Esophagus muscularis mucosa (tissue), 4 donors: Measurements from ENCODE around the gene ALCAM. TPM values are rescaled to one million over a fixed set of nuclear protein-coding genes. Genes with fewer than 3 reads are reported as not detected.

Experiments
- DNase-seq: peaks from one replicate; pipeline ENCODE4 v3.0.0-alpha.2; 2017; ENCODE audit errors: extremely low spot score
- H3K27ac ChIP-seq, 4 donors: fragments of 200-600 bp; sonication (generic); replicated peaks in 1 of 4; 1 replicate in 3 of 4; 2 replicates in 1 of 4; pipeline ENCODE4 v1.5.1; 2016 to 2019; ENCODE audit warnings: mild to moderate bottlenecking in 1 of 4
- H3K27me3 ChIP-seq, 4 donors: fragments of 200-600 bp; sonication (generic); one replicate each; pipeline versions ENCODE4 v1.5.1 to v1.6.0; 2016 to 2019
- H3K36me3 ChIP-seq, 4 donors: fragments of 200-600 bp; sonication (generic); one replicate each; pipeline ENCODE4 v1.5.1; 2016 to 2019
- H3K4me1 ChIP-seq, 4 donors: fragments of 200-600 bp; sonication (generic); one replicate each; pipeline ENCODE4 v1.5.1; 2016 to 2019
- H3K4me3 ChIP-seq, 4 donors: fragments of 200-600 bp; sonication (generic); 1 replicate in 2 of 4; 2 replicates in 2 of 4; pipeline ENCODE4 v1.5.1; 2016 to 2019; ENCODE audit warnings: mild to moderate bottlenecking in 4 of 4, moderate library complexity in 1 of 4
- H3K9me3 ChIP-seq, 4 donors: fragments of 200-600 bp; sonication (generic); 1 replicate in 3 of 4; 2 replicates in 1 of 4; pipeline ENCODE4 v1.5.1; 2016 to 2019
- EP300 ChIP-seq: sonication (generic); formaldehyde crosslinking; IDR thresholded peaks from one replicate; pipeline ENCODE4 v1.6.1; 2017; ENCODE audit warnings: antibody characterized with exemption
- POLR2A ChIP-seq: fragments of 450-650 bp; IDR thresholded peaks from one replicate; pipeline ENCODE4 v1.6.1; 2017; ENCODE audit warnings: antibody characterized with exemption, moderate library complexity, mild to moderate bottlenecking, low read depth
- POLR2AphosphoS5 ChIP-seq, 2 donors: sonication (generic); formaldehyde crosslinking; IDR thresholded peaks; one replicate each; pipeline ENCODE4 v1.6.1; 2017; ENCODE audit warnings: antibody characterized with exemption in 2 of 2
- WGBS: methylation state at CpG from one replicate; pipeline ENCODE4 v1.1.5; 2018; 5-methylcytosine and 5-hydroxymethylcytosine counted together
- intact Hi-C: fragments of 100-400 bp; cut with DNase I; formaldehyde crosslinking; loops from one replicate; pipeline ENCODE4 v1.15.1; 2023
- total RNA-seq, 4 donors: library from RNA; depleted of rRNA; stranded (reverse); fragments of >200 nt; gene quantifications; one replicate each; pipeline versions ENCODE4 v1.1.0 to v1.2.1, GENCODE V29; 2016
- TF ChIP-seq, protein P1 (sequence below), 3 experiments: fragments of 200-600 bp in 2 of 3; fragments of 450-650 bp in 1 of 3; sonication (generic) in 2 of 3; IDR thresholded peaks; one replicate each; pipeline ENCODE4 v1.5.1; 2017 to 2019; ENCODE audit warnings: antibody characterized with exemption in 3 of 3, mild to moderate bottlenecking in 2 of 3, moderate library complexity in 1 of 3

ALCAM gene
- total RNA-seq, 4 donors from 2014 or later, result 19.0 to 26.2 (median 22.6) TPM

DNA sequence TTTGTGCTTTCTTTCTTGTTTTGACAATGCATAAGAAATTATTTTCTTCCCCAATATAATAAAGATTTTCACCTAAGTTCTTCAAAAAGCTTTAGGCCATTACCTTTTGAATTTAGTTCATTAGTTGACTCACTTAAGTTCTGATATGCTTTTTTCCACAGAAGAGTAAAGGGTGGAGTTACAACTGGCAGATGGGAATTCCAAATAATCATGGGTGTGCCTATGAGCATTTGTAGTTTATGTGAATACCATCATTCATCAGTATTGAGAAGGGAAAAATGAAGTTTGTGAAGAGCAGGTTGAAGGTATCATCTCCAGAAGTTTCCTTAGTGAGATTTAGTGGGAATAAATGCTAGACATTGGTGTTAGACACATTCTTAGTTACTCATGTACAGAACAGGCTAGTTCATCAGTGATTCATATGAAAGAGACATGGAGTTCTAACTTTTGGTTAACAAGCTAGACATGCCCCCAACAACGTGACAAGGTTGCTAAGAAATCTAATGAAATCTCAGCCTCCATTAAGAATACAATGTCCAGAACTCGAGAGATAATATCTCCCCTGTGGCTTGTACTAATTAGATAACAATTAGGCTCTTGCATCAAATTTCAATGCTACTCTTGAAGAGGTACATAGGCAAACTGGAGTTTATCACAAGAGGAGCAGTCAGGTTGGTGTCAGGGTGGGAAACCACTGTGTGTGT, 16.9 kb upstream of the ALCAM start:
- no peak for DNase-seq
- H3K36me3 ChIP-seq, result no peaks in the 10 kb centered on the region
- WGBS, result 73% methylated on average over 2 of the region's 2 CpGs
- no peak overlapping the region for H3K27ac ChIP-seq
- no peak overlapping the region for H3K4me3 ChIP-seq
- H3K9me3 ChIP-seq, result no peaks in the 10 kb centered on the region
- H3K4me1 ChIP-seq, result peaks cover 0 to 12% (median 4%) of the 10 kb centered on the region in 4 donors
- TF ChIP-seq, protein P1, sequence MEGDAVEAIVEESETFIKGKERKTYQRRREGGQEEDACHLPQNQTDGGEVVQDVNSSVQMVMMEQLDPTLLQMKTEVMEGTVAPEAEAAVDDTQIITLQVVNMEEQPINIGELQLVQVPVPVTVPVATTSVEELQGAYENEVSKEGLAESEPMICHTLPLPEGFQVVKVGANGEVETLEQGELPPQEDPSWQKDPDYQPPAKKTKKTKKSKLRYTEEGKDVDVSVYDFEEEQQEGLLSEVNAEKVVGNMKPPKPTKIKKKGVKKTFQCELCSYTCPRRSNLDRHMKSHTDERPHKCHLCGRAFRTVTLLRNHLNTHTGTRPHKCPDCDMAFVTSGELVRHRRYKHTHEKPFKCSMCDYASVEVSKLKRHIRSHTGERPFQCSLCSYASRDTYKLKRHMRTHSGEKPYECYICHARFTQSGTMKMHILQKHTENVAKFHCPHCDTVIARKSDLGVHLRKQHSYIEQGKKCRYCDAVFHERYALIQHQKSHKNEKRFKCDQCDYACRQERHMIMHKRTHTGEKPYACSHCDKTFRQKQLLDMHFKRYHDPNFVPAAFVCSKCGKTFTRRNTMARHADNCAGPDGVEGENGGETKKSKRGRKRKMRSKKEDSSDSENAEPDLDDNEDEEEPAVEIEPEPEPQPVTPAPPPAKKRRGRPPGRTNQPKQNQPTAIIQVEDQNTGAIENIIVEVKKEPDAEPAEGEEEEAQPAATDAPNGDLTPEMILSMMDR (IDR thresholded peaks at IDR 0.05), result no peak
- no peak for TF ChIP-seq EP300
- no peak for TF ChIP-seq POLR2A
- no peak for TF ChIP-seq POLR2AphosphoS5 (IDR thresholded peaks at IDR 0.05)
- H3K27me3 ChIP-seq, result peaks cover 0 to 6% (median 0%) of the 10 kb centered on the region in 4 donors
- intact Hi-C loops, result no loop called here

DNA sequence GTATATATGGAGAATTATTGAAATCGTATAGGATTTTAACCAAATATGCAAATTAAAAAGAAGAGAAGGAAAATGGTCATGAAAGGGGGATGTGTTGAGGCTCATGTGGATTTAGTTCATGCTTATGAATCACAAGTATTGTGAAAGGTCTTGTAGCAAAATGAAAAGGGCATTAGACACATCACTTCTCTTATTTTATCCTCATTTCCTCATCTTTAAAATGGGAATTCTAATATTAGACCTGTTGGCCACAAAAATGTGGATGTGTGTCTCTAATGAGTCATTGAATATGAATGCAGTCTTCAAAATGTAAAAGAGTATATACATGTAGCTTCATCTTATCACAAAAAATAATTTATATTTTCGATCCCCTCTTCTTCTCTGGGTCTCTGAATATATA, 14.9 kb upstream of the ALCAM start:
- H3K9me3 ChIP-seq, result no peaks in the 10 kb centered on the region
- intact Hi-C loops, result no loop called here
- DNase-seq, result no peak
- TF ChIP-seq EP300, result no peak
- no peak for TF ChIP-seq POLR2A
- no peak for TF ChIP-seq POLR2AphosphoS5 (IDR thresholded peaks at IDR 0.05)
- TF ChIP-seq, protein P1 (IDR thresholded peaks at IDR 0.05), result no peak
- H3K4me1 ChIP-seq, result peaks cover 0 to 12% (median 4%) of the 10 kb centered on the region in 4 donors
- H3K4me3 ChIP-seq, result no peak overlapping the region
- WGBS, result 94% methylated on average over 2 of the region's 2 CpGs
- no peaks in the 10 kb centered on the region for H3K36me3 ChIP-seq
- H3K27me3 ChIP-seq, result peaks cover 0 to 6% (median 0%) of the 10 kb centered on the region in 4 donors
- no peak overlapping the region for H3K27ac ChIP-seq

DNA sequence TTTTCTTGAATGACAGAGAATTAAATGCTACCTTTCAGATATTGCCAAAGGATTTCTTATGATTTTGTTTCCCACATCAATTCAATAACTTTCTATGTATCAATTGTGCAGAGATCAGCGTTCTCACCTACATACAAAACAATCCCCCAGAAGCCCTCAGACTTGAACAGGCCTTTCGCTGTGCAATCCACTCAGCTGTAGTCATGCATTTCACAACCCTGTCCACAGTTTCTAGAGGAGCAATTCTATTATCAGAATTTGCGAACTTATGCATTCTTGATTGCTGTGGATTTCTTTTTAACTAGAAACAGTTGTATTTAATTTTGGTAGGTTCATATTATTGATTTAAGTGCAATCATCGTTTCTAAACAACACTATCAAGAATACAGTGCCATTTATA, 13.7 kb upstream of the ALCAM start:
- Histone ChIP-seq H3K4me1 (peaks cover 0 to 12% (median 4%) of the 10 kb centered on the region in 4 donors), H3K27me3 (peaks cover 0 to 6% (median 0%) of the 10 kb centered on the region in 4 donors), H3K9me3 (no peaks in the 10 kb centered on the region), H3K27ac (no peak overlapping the region), H3K36me3 (no peaks in the 10 kb centered on the region), H3K4me3 (no peak overlapping the region)
- intact Hi-C loops, result no loop called here
- 88% methylated on average over 4 of the region's 4 CpGs for WGBS
- no peak for DNase-seq
- TF ChIP-seq EP300 (no peak), POLR2AphosphoS5 (IDR thresholded peaks at IDR 0.05) (no peak), POLR2A (no peak)
- TF ChIP-seq, protein P1 (IDR thresholded peaks at IDR 0.05), result no peak

DNA sequence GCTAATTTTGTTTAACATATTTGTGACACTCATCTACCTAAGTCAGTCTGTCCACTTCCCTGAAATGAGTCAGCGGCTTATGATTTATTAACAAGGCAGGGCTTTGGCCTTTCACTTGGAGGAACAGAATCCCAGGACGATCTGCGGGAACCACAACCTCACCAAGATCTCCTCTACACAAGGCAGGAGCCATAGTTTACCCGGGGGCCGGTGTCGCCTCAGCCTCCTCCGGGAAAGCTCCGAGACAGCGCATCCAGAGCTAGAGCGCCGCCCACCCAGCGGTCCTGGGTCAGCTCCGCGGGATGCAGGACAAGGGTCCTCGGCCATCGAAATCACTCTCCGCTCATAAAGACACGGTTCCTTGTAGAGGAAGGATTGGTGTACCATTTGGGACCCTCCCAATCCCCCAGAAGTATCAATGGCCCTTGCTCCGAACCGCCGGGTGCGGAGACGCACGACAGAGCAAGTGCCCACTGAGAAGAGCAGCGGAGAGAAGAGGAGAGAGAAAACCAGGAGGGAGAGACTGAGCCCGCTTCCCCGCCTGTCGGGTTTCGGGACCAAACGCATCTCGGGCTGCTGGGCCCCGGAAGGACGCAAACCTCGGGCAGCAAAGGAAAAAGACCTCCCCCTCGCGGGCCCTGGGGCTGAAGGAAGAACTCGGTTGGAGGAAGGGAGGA, 13.1 kb upstream of the ALCAM start:
- 46% methylated on average over 37 of the region's 37 CpGs for WGBS
- peak overlapping the region; percentile 37 to 47 (median 41) for H3K4me3 ChIP-seq

More for the DNA sequence above, 13.1 kb upstream of the ALCAM start:
- intact Hi-C loops, result no loop called here
- Histone ChIP-seq H3K27me3 (peaks cover 0 to 6% (median 0%) of the 10 kb centered on the region in 4 donors), H3K27ac (no peak overlapping the region), H3K36me3 (no peaks in the 10 kb centered on the region), H3K4me1 (peaks cover 0 to 12% (median 4%) of the 10 kb centered on the region in 4 donors), H3K9me3 (no peaks in the 10 kb centered on the region)
- TF ChIP-seq EP300, result no peak
- TF ChIP-seq POLR2AphosphoS5 (IDR thresholded peaks at IDR 0.05), result no peak
- TF ChIP-seq POLR2A, result no peak
- TF ChIP-seq, protein P1 (IDR thresholded peaks at IDR 0.05), result no peak
- DNase-seq, result no peak
